ENCODE measurements around the gene COL11A2.

- TF ChIP-seq CTCF (IDR thresholded peaks at IDR 0.05; ENCODE audit: extremely low read depth in 1 of 2, insufficient read depth in 1 of 2, low read depth in 1 of 2, low read length in 2 of 2): no peak
- TF ChIP-seq EZH2 (IDR thresholded peaks at IDR 0.05; ENCODE audit: borderline replicate concordance, low read depth, low read length, severe bottlenecking): peak; percentile 72
- TF ChIP-seq POLR2A (IDR thresholded peaks at IDR 0.05; ENCODE audit: low read depth, low read length): no peak
- no peak for TF ChIP-seq MAX (IDR thresholded peaks at IDR 0.05; ENCODE audit: insufficient read depth, insufficient read length)
- TF ChIP-seq POLR2AphosphoS5 (IDR thresholded peaks at IDR 0.05; ENCODE audit: insufficient read depth, low read depth, low read length): peak; percentile 45
- TF ChIP-seq JUN (IDR thresholded peaks at IDR 0.05; ENCODE audit: borderline replicate concordance, insufficient read depth, insufficient read length, low read depth): no peak
- TF ChIP-seq GATA2 (IDR thresholded peaks at IDR 0.05; ENCODE audit: insufficient read depth, insufficient read length, low read depth, low read length): no peak
Measured at GRCh38 chr6:33192671-33193602, 670 bp upstream of the COL11A2 start.

All from endothelial cell of umbilical vein (primary cell).